ENCODE measurements around the gene PIEZO1.

The PIEZO1 gene

DNA sequence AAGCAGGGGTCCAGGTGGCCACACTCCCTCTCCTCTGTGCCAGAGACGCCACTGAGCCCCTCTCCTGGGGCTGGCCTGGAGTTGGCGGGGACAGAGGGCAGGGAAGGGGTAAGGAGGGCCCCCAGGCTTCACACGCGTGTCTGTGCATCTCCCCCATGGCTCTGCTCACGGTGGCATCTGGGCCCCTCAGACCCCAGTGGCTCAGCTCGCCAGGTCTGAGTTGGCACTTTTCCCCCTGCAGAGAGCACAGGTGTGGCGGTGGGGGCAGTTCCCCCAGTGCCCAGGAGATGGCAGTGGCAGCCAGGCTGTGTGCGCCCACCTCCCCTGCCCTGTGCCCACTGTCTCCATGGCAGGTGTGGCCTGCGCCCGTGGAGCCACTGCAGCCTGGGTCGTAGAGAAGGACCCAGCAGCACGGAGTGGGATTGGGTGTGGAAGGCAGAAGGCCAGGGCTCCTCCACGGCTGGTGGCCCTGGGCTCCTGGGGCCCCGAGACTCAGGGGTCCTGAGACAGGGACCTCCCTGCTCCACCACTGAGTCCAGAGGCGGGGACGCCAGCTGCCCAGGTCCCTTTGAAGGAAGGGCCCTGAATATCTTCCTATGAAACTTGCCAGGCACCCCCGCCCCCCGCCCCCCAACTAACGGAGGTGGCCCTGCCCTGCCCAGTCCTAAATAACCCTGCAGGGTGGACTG lies 31.0 kb upstream of the PIEZO1 start:
- peak; percentile 58 for DNase-seq

GRCh38 chr16:88815227-88815626 lies 30.2 kb upstream of the PIEZO1 start:
- no peak for DNase-seq

- no peak for DNase-seq
Observed at GRCh38 chr16:88814144-88814502, 29.1 kb upstream of the PIEZO1 start.

DNA sequence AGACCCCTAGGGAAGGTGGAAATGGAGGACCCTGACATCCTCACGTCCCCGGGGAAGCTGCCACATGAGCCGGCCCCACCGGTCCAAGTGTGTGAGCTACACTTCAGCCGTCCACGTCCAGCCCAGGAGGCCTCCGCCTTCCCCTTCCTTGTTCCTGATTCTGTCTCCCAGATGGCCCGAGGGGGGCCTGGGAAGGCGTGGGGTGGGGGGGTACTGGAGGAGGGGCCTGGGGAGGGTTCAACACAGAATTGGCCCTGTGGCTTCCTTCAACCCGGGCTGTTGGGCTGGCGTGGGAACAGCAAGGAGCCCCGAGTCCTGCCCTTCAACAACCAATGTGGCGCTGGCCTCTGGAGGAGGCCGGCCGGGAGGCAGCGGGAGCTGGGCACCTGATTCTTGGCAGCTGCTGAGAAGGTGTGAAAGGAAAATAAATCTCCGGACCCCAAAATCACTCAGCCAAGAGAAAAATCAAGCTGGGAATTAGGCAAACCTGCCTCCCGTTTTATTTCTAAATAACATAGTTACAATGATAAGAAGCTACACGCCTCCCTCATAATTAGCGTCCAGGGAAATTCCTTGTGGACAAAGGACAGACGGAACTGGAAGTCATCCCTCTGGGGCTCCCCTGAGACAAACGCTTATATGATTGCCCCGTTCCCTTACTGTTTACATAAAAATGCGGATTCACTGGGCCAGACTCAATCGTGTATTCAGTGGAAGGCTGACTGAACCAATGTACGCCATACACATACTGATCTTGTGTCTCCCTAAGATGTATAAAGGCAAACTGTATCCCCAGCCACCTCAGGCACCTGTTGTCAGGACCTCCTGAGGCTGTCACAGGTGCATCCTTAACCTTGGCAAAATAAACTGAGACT lies 28.5 kb upstream of the PIEZO1 start:
- DNase-seq, result no peak

DNA sequence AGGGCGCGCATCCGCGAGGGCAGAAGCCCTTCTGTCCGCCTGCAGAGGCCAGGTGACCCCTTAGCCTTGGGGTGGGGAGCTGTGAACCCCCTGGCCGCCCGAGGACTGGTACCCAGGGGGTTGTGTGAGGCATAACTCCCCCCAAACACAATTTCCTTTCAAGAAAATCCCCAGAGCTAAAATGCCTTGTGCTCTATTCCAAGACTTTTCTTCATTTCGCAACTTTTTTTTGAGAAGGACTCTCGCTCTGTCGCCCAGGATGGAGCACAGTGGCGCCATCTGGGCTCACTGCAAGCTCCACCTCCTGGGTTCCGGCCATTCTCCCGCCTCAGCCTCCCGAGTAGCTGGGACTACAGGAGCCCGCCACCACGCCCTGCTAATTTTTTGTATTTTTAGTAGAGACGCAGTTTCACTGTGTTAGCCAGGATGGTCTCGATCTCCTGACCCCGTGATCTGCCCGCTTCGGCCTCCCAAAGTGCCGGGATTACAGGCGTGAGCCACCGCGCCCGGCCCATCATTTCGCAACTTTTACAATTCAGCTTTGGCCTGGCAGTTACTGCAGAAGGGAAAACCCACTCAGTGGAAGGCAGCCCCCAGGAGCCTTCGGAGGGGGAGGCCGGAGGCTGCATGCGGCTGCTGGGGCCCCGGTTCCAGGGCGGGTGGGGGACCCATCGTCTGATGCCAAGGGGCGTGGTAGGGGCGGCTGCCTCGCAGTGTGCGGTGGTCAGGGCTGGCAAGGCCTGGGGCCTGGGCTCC lies 27.7 kb upstream of the PIEZO1 start:
- DNase-seq, result no peak

DNA sequence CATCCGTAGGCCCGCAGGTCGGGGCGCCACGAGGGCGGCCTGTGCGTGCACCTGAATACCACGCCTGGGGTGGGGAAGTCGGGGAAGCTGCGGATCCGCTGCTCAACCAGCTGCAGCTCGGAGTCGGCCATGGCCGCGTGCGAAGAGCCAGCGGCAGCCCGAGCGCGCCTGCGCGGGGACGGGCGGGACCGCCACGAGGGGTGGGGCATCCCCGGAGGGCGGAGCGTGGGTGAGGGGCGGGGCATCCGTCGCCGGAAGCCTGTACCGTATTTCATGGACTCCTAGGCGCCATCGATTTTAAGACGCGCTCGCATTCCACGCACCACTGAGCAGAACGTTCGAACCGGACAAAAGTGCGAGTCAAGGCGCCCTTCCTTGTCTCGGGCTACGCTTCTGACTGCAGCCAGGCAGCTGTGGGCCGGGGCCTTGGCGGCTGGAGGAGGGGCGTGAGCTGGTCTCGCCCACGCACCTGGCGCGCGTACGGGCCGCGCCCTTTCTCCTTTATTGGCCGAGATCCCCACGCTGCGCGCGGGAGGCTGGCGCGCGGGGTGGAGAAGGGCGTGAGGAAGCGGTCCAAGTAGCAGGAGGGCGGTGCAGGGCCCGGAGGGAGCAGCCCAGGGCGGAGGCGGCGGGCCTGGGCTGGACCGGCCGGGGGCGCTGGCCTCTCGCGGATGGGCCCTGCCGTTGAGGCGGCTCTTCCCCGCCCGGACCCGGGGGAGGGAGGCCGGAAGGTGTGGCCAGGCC lies 26.9 kb upstream of the PIEZO1 start, which contains the start of gene APRT:
Gene APRT (minus strand): TSS at position 160 of the 744 bp plus-strand sequence. CDS start 29 bp downstream, at position 131.
- peak; percentile 83 for DNase-seq

DNA sequence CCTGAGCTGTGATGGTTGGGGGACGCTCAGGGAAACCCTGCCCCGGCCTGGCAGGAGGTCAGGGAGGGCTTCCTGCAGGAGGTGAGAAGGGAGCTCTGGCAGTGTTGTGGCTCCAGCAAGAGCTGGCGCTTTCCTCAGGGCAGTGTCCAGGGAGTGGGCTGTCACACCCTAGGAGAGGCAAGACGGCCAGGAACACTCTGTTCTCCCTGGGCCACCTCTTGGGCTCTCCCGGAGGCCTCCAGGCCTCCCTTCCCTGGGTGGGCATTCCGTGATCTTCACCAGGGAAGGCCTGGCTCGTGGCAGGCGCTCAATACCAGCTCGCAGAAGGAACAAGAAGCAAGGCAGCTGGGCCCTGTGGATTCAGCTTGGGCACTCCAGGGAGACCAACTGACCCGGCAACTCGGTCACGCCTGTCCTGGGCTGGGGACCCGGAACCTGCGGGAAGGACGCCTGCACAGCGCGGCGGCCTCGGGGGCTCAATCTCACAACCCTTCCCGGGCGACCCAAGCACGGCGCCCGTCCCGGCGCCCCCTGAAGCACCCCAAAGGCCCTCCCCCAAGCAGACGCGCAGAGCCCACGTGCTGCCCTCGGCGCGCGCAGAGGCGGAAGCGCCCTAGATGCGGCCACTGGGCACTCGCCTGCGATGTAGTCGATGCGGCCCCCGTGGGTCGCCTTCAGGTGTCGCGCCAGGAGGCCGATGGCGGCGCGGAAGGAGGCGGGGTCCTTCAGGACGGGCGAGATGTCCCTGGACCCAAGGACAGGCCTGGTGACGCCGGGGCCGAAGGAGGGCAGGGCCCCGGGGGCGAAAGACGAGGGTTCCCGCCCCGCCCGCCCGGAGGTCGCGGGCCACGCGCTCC lies 26.1 kb upstream of the PIEZO1 start:
- DNase-seq, result peak; percentile 84

GRCh38 chr16:88810166-88810911 lies 25.3 kb upstream of the PIEZO1 start:
- DNase-seq, result no peak

GRCh38 chr16:88809676-88810165 lies 24.7 kb upstream of the PIEZO1 start:
- DNase-seq, result no peak

- no peak for DNase-seq
Observed at GRCh38 chr16:88809068-88809675, 24.2 kb upstream of the PIEZO1 start.

- no peak for DNase-seq
Observed at GRCh38 chr16:88807626-88808453, 22.8 kb upstream of the PIEZO1 start.

DNA sequence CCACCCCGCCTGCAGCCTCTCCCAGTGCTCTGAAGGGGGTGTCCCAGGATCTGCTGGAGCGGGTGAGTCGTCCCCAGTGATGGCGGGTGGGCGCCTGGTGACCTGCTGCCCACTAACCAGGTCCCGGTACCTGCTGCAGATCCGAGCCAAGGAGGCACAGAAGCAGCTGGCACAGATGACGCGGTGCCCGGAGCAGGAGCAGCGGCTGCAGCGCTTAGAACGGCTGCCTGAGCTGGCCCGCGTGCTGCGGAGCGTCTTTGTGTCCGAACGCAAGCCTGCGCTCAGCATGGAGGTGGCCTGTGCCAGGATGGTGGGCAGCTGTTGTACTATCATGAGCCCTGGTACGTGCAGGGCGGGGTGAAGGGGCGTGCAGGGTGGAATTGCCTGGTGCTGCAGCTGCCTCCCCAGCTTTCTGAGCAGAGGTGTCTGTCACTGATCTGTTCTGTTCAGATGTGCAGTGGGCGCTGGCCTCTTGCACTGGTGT lies 22.2 kb upstream of the PIEZO1 start:
- DNase-seq, result no peak

DNA sequence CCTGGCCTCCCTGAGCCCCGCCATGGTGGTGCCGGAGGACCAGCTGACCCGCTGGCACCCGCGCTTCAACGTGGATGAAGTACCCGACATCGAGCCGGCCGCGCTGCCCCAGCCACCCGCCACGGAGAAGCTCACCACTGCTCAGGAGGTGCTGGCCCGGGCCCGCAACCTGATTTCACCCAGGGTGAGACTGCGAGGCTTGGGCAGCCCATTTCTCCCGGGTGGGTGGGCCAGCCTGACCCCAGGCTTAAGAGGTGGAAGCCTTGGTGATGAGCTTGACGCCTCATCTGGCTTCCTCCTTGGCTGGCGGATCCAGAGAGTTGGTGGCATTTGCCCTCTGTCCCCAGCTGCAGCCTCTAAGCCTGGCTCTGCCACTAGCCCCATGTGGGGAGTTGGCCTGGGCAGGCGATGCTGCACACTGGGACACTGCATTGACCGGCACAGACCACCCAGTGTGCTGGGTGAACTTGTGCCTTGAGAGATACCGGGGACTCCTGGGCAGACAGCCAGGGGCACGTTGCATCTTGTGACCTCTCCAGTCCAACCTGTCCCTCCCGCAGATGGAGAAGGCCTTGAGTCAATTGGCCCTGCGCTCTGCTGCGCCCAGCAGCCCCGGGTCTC lies 21.6 kb upstream of the PIEZO1 start:
- no peak for DNase-seq

- DNase-seq, result no peak
Observed at GRCh38 chr16:88805887-88806393, 20.9 kb upstream of the PIEZO1 start.

GRCh38 chr16:88805340-88805715 lies 20.3 kb upstream of the PIEZO1 start:
- DNase-seq, result no peak

DNA sequence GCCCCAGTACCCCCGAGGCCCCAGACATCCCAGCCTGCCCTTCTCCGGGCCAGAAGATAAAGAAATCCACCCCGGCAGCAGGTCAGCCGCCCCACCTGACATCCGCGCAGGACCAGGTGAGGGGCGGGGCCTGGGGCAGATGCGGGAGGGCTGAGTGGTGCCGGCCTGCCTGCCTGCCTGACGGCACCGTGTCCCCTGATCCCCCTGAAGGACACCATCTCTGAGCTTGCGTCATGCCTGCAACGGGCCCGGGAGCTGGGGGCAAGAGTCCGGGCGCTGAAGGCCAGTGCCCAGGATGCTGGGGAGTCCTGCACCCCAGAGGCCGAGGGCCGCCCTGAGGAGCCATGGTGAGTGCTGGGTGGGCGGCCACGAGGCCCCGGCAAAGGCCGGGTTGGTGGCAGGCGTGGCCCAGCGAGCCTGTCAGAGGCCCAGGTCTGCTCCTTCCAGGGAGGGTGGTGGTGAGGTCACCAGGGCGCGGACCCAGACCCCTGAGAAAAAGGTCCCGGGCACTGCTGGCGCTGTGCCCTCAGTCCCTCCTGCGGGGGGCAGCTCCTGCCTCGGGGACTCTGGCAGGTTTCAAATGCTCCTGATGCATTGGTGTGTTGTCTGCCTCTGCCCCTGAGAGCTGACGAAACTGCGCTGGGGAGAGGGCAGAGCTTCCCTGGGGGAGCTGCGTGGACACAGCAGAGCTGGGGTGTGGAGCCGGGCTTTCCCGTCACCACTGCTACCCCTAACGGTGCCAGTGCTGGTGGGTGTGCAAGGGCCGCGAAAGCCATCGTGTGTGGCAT lies 19.7 kb upstream of the PIEZO1 start:
- peak; percentile 40 for DNase-seq

DNA sequence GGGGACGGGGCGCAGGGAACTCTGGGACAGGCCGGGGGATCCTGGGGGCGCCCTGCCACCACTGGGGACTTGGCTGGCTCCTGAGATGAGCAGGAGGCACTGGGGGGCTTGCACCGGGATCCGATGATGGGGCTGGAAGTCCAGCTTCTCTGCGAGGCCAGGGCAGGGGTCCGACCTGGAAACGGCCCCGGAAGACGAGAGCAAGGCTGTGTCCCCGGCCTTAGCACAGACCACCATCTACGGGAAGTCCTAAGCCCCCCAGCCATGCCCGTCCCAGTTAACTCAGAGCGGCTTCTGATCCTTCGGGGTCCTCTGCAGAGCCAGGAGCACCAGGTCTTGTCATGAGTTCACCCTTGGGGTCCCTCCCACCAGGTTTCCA lies 19.1 kb upstream of the PIEZO1 start:
- no peak for DNase-seq
